ENCODE data around the gene PNMA8C. TPM values are rescaled to one million over a fixed set of nuclear protein-coding genes. Genes with fewer than 3 reads are reported as not detected.
"Not testable (repeated sequence)": the region's sequence is repeated elsewhere in the genome, so short reads cannot be mapped to it uniquely, and the experiment has no call there.

Gene PNMA8C
- total and polyA plus RNA-seq, 2 donors (not counting 3 experiments of a cell fraction or from before 2014, with no cell fraction given): not detected

DNA sequence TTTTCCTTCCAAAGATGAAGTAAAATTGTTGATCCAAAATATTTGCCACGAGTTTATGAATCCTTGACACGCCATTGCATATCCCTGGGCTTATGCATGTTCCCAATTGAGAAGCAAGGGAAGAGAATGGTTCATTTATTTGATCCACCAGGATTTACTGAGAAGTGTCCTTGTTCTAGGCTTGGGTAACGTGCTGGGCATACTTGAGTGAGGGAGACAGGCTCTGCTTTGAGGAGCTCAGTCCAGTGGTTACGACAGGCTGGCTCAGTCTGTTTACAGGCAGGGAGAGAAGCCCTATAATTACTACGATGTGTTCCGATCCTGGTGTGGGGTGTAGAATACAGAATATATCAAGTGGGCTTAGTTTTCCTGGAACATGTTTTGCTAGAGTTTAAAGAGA lies 6.3 kb upstream of the PNMA8C start:
- Histone ChIP-seq H3K9me3 (replicated peaks; ENCODE audit: control insufficient read depth, insufficient read depth, low read length) (no peaks in the 10 kb centered on the region), H3K4me3 (replicated peaks in 1 of 3; ENCODE audit: insufficient read depth in 1 of 3, low read depth in 1 of 3, low read length in 3 of 3) (no peak overlapping the region), H4K20me1 (replicated peaks; ENCODE audit: control insufficient read depth, extremely low read depth, insufficient read depth, low read length) (no peaks in the 10 kb centered on the region), H3K27me3 (ENCODE audit: control insufficient read depth in 2 of 2, insufficient read depth in 2 of 2, low read length in 2 of 2) (peaks cover 2 to 5% of the 10 kb centered on the region in 2 experiments), H3K4me2 (ENCODE audit: insufficient read depth, low read length) (no peak overlapping the region), H3K79me2 (ENCODE audit: control insufficient read depth, insufficient read depth, low read length) (no peaks in the 10 kb centered on the region), H2AFZ (ENCODE audit: low read depth, low read length) (no peak overlapping the region), H3K4me1 (ENCODE audit: control insufficient read depth, extremely low read depth, insufficient read depth, low read length) (no peaks in the 10 kb centered on the region), H3K9ac (replicated peaks; ENCODE audit: extremely low read depth, insufficient read depth, low read length) (no peak overlapping the region), H3K36me3 (ENCODE audit: control insufficient read depth in 2 of 2, extremely low read depth in 1 of 2, insufficient read depth in 2 of 2, low read length in 2 of 2) (no peaks in the 10 kb centered on the region), H3K9me1 (replicated peaks; ENCODE audit: control insufficient read depth, extremely low read depth, insufficient read depth, low read length) (no peaks in the 10 kb centered on the region), H3K27ac (ENCODE audit: insufficient read depth, low read depth, low read length) (no peak overlapping the region)
- dilution Hi-C loops (cut with MboI; ENCODE audit: extremely low pct_ligation_motif_present, low sequenced_read_pairs): no loop called here
- no peak for TF ChIP-seq MYC (IDR thresholded peaks at IDR 0.05; ENCODE audit: low read depth, low read length)
- no peak for TF ChIP-seq EZH2 (IDR thresholded peaks at IDR 0.05; ENCODE audit: borderline replicate concordance, low read depth, low read length, severe bottlenecking)
- no peak for TF ChIP-seq JUN (IDR thresholded peaks at IDR 0.05; ENCODE audit: borderline replicate concordance, insufficient read depth, insufficient read length, low read depth)
- no peak for TF ChIP-seq POLR2AphosphoS5 (IDR thresholded peaks at IDR 0.05; ENCODE audit: insufficient read depth, low read depth, low read length)
- no peak for TF ChIP-seq POLR2A (IDR thresholded peaks at IDR 0.05; ENCODE audit: low read depth, low read length)
- TF ChIP-seq GATA2 (IDR thresholded peaks at IDR 0.05; ENCODE audit: insufficient read depth, insufficient read length, low read depth, low read length): no peak
- TF ChIP-seq, protein P1, sequence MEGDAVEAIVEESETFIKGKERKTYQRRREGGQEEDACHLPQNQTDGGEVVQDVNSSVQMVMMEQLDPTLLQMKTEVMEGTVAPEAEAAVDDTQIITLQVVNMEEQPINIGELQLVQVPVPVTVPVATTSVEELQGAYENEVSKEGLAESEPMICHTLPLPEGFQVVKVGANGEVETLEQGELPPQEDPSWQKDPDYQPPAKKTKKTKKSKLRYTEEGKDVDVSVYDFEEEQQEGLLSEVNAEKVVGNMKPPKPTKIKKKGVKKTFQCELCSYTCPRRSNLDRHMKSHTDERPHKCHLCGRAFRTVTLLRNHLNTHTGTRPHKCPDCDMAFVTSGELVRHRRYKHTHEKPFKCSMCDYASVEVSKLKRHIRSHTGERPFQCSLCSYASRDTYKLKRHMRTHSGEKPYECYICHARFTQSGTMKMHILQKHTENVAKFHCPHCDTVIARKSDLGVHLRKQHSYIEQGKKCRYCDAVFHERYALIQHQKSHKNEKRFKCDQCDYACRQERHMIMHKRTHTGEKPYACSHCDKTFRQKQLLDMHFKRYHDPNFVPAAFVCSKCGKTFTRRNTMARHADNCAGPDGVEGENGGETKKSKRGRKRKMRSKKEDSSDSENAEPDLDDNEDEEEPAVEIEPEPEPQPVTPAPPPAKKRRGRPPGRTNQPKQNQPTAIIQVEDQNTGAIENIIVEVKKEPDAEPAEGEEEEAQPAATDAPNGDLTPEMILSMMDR (IDR thresholded peaks at IDR 0.05; ENCODE audit: extremely low read depth in 1 of 2, insufficient read depth in 1 of 2, low read depth in 1 of 2, low read length in 2 of 2): no peak
- TF ChIP-seq, protein P2, sequence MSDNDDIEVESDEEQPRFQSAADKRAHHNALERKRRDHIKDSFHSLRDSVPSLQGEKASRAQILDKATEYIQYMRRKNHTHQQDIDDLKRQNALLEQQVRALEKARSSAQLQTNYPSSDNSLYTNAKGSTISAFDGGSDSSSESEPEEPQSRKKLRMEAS (IDR thresholded peaks at IDR 0.05; ENCODE audit: insufficient read depth, insufficient read length): no peak
- TF ChIP-seq FOS (IDR thresholded peaks at IDR 0.05; ENCODE audit: borderline replicate concordance, insufficient read depth, low read length): no peak
- ChIA-PET CTCF (no interaction called here), POLR2A (no interaction called here)
- no peak for DNase-seq (ENCODE audit: low read depth, low spot score)
- FAIRE-seq: no peak
- BruUV-seq (replicated peaks): no TSS peak
- intact Hi-C loops (cut with micrococcal nuclease): no loop called here

DNA sequence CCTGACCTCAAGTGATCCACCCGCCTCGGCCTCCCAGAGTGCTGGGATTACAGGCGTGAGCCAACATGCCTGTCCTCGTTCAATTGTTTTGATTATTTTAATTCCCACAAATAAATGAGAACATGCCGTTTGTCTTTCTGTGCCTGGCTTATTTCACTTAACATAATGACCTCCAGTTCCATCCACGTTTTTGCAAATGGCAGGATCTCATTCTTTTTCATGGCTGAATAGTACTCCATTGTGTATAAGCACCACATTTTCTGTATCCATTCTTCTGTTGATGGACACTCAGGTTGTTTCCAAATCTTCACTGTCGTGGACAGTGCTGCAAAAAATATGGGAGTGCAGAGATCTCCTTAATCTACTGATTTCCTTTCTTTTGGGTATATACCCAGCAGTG lies 4.7 kb upstream of the PNMA8C start:
- H3K4me3 ChIP-seq (replicated peaks in 1 of 3; ENCODE audit: insufficient read depth in 1 of 3, low read depth in 1 of 3, low read length in 3 of 3); H3K4me1 ChIP-seq (ENCODE audit: control insufficient read depth, extremely low read depth, insufficient read depth, low read length); H4K20me1 ChIP-seq (replicated peaks; ENCODE audit: control insufficient read depth, extremely low read depth, insufficient read depth, low read length); H2AFZ ChIP-seq (ENCODE audit: low read depth, low read length); DNase-seq (ENCODE audit: low read depth, low spot score); H3K4me2 ChIP-seq (ENCODE audit: insufficient read depth, low read length); H3K79me2 ChIP-seq (ENCODE audit: control insufficient read depth, insufficient read depth, low read length); H3K9me1 ChIP-seq (replicated peaks; ENCODE audit: control insufficient read depth, extremely low read depth, insufficient read depth, low read length); intact Hi-C loops (cut with micrococcal nuclease); POLR2A ChIA-PET; FAIRE-seq; H3K9ac ChIP-seq (replicated peaks; ENCODE audit: extremely low read depth, insufficient read depth, low read length); H3K27me3 ChIP-seq (ENCODE audit: control insufficient read depth in 2 of 2, insufficient read depth in 2 of 2, low read length in 2 of 2); H3K9me3 ChIP-seq (replicated peaks; ENCODE audit: control insufficient read depth, insufficient read depth, low read length); H3K27ac ChIP-seq (ENCODE audit: insufficient read depth, low read depth, low read length); H3K36me3 ChIP-seq (ENCODE audit: control insufficient read depth in 2 of 2, extremely low read depth in 1 of 2, insufficient read depth in 2 of 2, low read length in 2 of 2); dilution Hi-C loops (cut with MboI; ENCODE audit: extremely low pct_ligation_motif_present, low sequenced_read_pairs); BruUV-seq (replicated peaks): not testable (repeated sequence)
- CTCF ChIA-PET: interaction anchor here (1.5 kb wide), 1 partner anchor 12 kb away, joined by 4 read pairs; no protein-coding TSS in a partner anchor
